Stimulated activated CD8-positive, alpha-beta memory T cell treated with anti-CD3 and anti-CD28 coated beads, Interleukin-4, amount 100 ng/mL, for 1 hour (primary cell): ENCODE measurements around the gene KIRREL3.

Source experiments
- DNase-seq, 2 donors: peaks; one replicate each; pipeline ENCODE4 v3.0.0-alpha.2; 2020; ENCODE audit warnings: low read depth in 2 of 2, low spot score in 1 of 2

The KIRREL3 gene

GRCh38 chr11:126834149-126834548, 166.4 kb downstream of the KIRREL3 start:
- DNase-seq = no peak

GRCh38 chr11:126833065-126833464, 167.5 kb downstream of the KIRREL3 start:
- DNase-seq = no peak

GRCh38 chr11:126832387-126832786, 168.2 kb downstream of the KIRREL3 start:
- no peak for DNase-seq

- DNase-seq = no peak
These were observed 170.3 kb downstream of the KIRREL3 start for GRCh38 chr11:126830216-126830806.

GRCh38 chr11:126829716-126830115, 170.9 kb downstream of the KIRREL3 start:
- no peak for DNase-seq

GRCh38 chr11:126824035-126824607, 176.4 kb downstream of the KIRREL3 start:
- DNase-seq = no peak

GRCh38 chr11:126823274-126823673, 177.3 kb downstream of the KIRREL3 start:
- DNase-seq = no peak

GRCh38 chr11:126821827-126822226, 178.7 kb downstream of the KIRREL3 start:
- no peak for DNase-seq

GRCh38 chr11:126819194-126819593, 181.4 kb downstream of the KIRREL3 start:
- no peak for DNase-seq

GRCh38 chr11:126817523-126818450, 182.8 kb downstream of the KIRREL3 start:
- DNase-seq = no peak

GRCh38 chr11:126817096-126817495, 183.5 kb downstream of the KIRREL3 start:
- no peak for DNase-seq

- no peak for DNase-seq
These were observed 183.9 kb downstream of the KIRREL3 start for GRCh38 chr11:126816645-126817044.

GRCh38 chr11:126815111-126815510, 185.5 kb downstream of the KIRREL3 start:
- DNase-seq = no peak

GRCh38 chr11:126810776-126811175, 189.8 kb downstream of the KIRREL3 start:
- DNase-seq = no peak

GRCh38 chr11:126809514-126810289, 190.9 kb downstream of the KIRREL3 start:
- no peak for DNase-seq

GRCh38 chr11:126808836-126809235, 191.7 kb downstream of the KIRREL3 start:
- no peak for DNase-seq

- DNase-seq = no peak
These were observed 192.3 kb downstream of the KIRREL3 start for GRCh38 chr11:126808296-126808695.

- no peak for DNase-seq
These were observed 194.7 kb downstream of the KIRREL3 start for GRCh38 chr11:126805870-126806269.

- DNase-seq = no peak
These were observed 196.2 kb downstream of the KIRREL3 start for GRCh38 chr11:126804363-126804762.

GRCh38 chr11:126800009-126800408, 200.6 kb downstream of the KIRREL3 start:
- DNase-seq = no peak

- no peak for DNase-seq
These were observed 203.0 kb downstream of the KIRREL3 start for GRCh38 chr11:126797457-126798169.
